ENCODE results near the gene ACSL5. TPM values are rescaled to one million over a fixed set of nuclear protein-coding genes. Genes with fewer than 3 reads are reported as not detected.

ACSL5 gene
- total and polyA plus RNA-seq, 2 experiments from 2014 or later, result not detected

DNA sequence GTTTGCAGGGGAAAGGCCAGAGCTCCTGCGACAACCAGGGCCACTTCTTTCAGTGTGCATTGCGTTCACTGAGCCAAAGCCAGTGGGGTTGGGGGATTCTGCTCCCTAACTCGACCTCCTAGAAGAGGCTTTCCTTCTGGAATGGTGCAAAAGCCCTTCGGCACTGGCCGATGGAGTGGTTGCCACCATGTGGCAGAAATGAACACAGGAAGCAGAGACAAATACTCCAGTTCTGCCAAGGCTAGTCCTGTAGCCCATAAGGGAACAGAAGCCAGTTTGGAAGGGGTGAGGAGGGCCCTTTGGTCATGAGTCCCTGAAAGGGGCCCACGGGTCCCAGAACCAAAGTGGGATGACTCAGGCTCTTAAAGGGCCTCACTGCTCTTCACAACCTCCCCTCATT is 29.7 kb upstream of the ACSL5 start:
- H3K4me3 Mint-ChIP-seq, result no peak overlapping the region
- H3K27ac Mint-ChIP-seq, result no peak overlapping the region
- Histone ChIP-seq H2AFZ (no peak overlapping the region), H3K36me3 (ENCODE audit: insufficient read depth) (no peaks in the 10 kb centered on the region), H3K4me3 (no peak overlapping the region), H3K9me2 (ENCODE audit: insufficient read depth) (0 out of 2 replicates have a peak, but pooled peaks cover 3% of the 10 kb centered on the region), H3K79me2 (replicated peaks; ENCODE audit: insufficient read depth) (no peaks in the 10 kb centered on the region), H3K4me2 (no peak overlapping the region), H3K27ac (ENCODE audit: low read depth) (no peak overlapping the region), H3K4me1 (ENCODE audit: insufficient read depth) (no peaks in the 10 kb centered on the region), H3K27me3 (ENCODE audit: insufficient read depth) (no peaks in the 10 kb centered on the region), H3F3A (replicated peaks; ENCODE audit: low read depth) (no peaks in the 10 kb centered on the region), H4K20me1 (replicated peaks; ENCODE audit: insufficient read depth) (no peaks in the 10 kb centered on the region)
- DNase-seq (ENCODE audit: low spot score) (no peak), ATAC-seq (no peak)
- TF ChIP-seq, protein P1, sequence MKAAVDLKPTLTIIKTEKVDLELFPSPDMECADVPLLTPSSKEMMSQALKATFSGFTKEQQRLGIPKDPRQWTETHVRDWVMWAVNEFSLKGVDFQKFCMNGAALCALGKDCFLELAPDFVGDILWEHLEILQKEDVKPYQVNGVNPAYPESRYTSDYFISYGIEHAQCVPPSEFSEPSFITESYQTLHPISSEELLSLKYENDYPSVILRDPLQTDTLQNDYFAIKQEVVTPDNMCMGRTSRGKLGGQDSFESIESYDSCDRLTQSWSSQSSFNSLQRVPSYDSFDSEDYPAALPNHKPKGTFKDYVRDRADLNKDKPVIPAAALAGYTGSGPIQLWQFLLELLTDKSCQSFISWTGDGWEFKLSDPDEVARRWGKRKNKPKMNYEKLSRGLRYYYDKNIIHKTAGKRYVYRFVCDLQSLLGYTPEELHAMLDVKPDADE (IDR thresholded peaks at IDR 0.05), result no peak
- TF ChIP-seq POLR2AphosphoS5 (IDR thresholded peaks at IDR 0.05; ENCODE audit: low read depth) (no peak), NANOG (IDR thresholded peaks at IDR 0.05; ENCODE audit: borderline replicate concordance) (no peak), ZNF462 (CRISPR knock-in tag; IDR thresholded peaks at IDR 0.05) (no peak), ZNF114 (CRISPR knock-in tag; IDR thresholded peaks at IDR 0.05) (no peak), EZH2phosphoT487 (IDR thresholded peaks at IDR 0.05; ENCODE audit: unreplicated experiment) (no peak), CREB1 (CRISPR knock-in tag; IDR thresholded peaks at IDR 0.05; ENCODE audit: low read depth) (no peak), ZNF331 (CRISPR knock-in tag; IDR thresholded peaks at IDR 0.05; ENCODE audit: low read depth) (no peak), EZH2 (IDR thresholded peaks at IDR 0.05; ENCODE audit: low read depth, unreplicated experiment) (no peak), STAT1 (IDR thresholded peaks at IDR 0.05; ENCODE audit: unreplicated experiment) (no peak), JUNB (IDR thresholded peaks at IDR 0.05; ENCODE audit: unreplicated experiment) (no peak)
- TF ChIP-seq, protein P2, sequence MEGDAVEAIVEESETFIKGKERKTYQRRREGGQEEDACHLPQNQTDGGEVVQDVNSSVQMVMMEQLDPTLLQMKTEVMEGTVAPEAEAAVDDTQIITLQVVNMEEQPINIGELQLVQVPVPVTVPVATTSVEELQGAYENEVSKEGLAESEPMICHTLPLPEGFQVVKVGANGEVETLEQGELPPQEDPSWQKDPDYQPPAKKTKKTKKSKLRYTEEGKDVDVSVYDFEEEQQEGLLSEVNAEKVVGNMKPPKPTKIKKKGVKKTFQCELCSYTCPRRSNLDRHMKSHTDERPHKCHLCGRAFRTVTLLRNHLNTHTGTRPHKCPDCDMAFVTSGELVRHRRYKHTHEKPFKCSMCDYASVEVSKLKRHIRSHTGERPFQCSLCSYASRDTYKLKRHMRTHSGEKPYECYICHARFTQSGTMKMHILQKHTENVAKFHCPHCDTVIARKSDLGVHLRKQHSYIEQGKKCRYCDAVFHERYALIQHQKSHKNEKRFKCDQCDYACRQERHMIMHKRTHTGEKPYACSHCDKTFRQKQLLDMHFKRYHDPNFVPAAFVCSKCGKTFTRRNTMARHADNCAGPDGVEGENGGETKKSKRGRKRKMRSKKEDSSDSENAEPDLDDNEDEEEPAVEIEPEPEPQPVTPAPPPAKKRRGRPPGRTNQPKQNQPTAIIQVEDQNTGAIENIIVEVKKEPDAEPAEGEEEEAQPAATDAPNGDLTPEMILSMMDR (conservative IDR thresholded peaks at IDR 0.05; ENCODE audit: low read depth in 2 of 2), result no peak; a peak in 1 of 4 replicates
- no peaks in the 10 kb centered on the region for H3K4me1 Mint-ChIP-seq
- no peaks in the 10 kb centered on the region for H3K9me3 Mint-ChIP-seq
- H3K36me3 Mint-ChIP-seq (ENCODE audit: low read depth), result no peaks in the 10 kb centered on the region
- peaks cover 1% of the 10 kb centered on the region for H3K27me3 Mint-ChIP-seq (ENCODE audit: insufficient read depth, low read depth, poor library complexity)

Data from GM23338 (cell line).